Neuronal stem cell (in vitro differentiated cells): Measurements from ENCODE around the gene CCDC97.
"Not testable (repeated sequence)": the region's sequence is repeated elsewhere in the genome, so short reads cannot be mapped to it uniquely, and the experiment has no call there.

Experiments used
- DNase-seq: peaks from one replicate; pipeline ENCODE4 v3.0.0-alpha.2; 2013; ENCODE audit warnings: low spot score
- H2AFZ ChIP-seq: one replicate; pipeline ENCODE4 v1.6.1; 2013; ENCODE audit warnings: mild to moderate bottlenecking, low read length, inconsistent platforms
- H2AK5ac ChIP-seq: 2 replicates; pipeline ENCODE4 v1.6.1; 2013; ENCODE audit warnings: low read depth, mild to moderate bottlenecking, inconsistent platforms, low read length, moderate library complexity, mixed read lengths
- H2BK120ac ChIP-seq: 2 replicates; pipeline ENCODE4 v1.6.1; 2013; ENCODE audit warnings: low read depth, mild to moderate bottlenecking, inconsistent platforms, low read length, moderate library complexity, mixed read lengths
- H2BK12ac ChIP-seq: one replicate; pipeline ENCODE4 v1.6.1; 2013; ENCODE audit warnings: low read length, inconsistent platforms
- H2BK15ac ChIP-seq: 2 replicates; pipeline ENCODE4 v1.6.1; 2013; ENCODE audit warnings: mild to moderate bottlenecking, low read length, inconsistent platforms, mixed read lengths
- H2BK5ac ChIP-seq: one replicate; pipeline ENCODE4 v1.6.1; 2013; ENCODE audit warnings: inconsistent platforms, mild to moderate bottlenecking, low read length, moderate library complexity
- H3K14ac ChIP-seq: one replicate; pipeline ENCODE4 v1.6.1; 2013; ENCODE audit warnings: low read length, inconsistent platforms
- H3K18ac ChIP-seq: 2 replicates; pipeline ENCODE4 v1.6.1; 2013; ENCODE audit warnings: low read length, inconsistent platforms
- H3K23ac ChIP-seq: 2 replicates; pipeline ENCODE4 v1.6.1; 2013; ENCODE audit warnings: low read depth, mild to moderate bottlenecking, mixed read lengths, low read length, inconsistent platforms; ENCODE audit not compliant: poor library complexity
- H3K27ac ChIP-seq: replicated peaks from 3 replicates; pipeline ENCODE4 v1.5.1; 2013; ENCODE audit warnings: low read length, inconsistent platforms
- H3K27me3 ChIP-seq, 3 experiments: 2 replicates each; pipeline ENCODE4 v1.6.1; 2013; ENCODE audit warnings: low read length in 3 of 3, mild to moderate bottlenecking in 2 of 3, inconsistent platforms in 1 of 3, low read depth in 1 of 3, mixed read lengths in 1 of 3, moderate library complexity in 1 of 3; ENCODE audit not compliant: control insufficient read depth in 3 of 3, insufficient read depth in 3 of 3
- H3K36me3 ChIP-seq, 2 donors: replicated peaks in 1 of 2; 2 replicates each; pipeline ENCODE4 v1.6.1; 2013; ENCODE audit warnings: low read length in 2 of 2; ENCODE audit not compliant: control insufficient read depth in 2 of 2, insufficient read depth in 2 of 2
- H3K4ac ChIP-seq: 2 replicates; pipeline ENCODE4 v1.6.1; 2013; ENCODE audit warnings: inconsistent platforms, mild to moderate bottlenecking, low read length, moderate library complexity
- H3K4me1 ChIP-seq, 2 donors: 1 replicate in 1 of 2; 2 replicates in 1 of 2; pipeline ENCODE4 v1.6.1; 2013; ENCODE audit warnings: low read length in 2 of 2, low read depth in 1 of 2; ENCODE audit not compliant: control insufficient read depth in 2 of 2, insufficient read depth in 1 of 2
- H3K4me2 ChIP-seq: one replicate; pipeline ENCODE4 v1.6.1; 2013; ENCODE audit warnings: mild to moderate bottlenecking, low read length, inconsistent platforms; ENCODE audit not compliant: insufficient read depth, poor library complexity, severe bottlenecking
- H3K4me3 ChIP-seq, 2 donors: 2 replicates each; pipeline ENCODE4 v1.5.1; 2013; ENCODE audit warnings: low read length in 2 of 2, mild to moderate bottlenecking in 2 of 2, inconsistent platforms in 1 of 2, moderate library complexity in 1 of 2
- H3K79me1 ChIP-seq: one replicate; pipeline ENCODE4 v1.6.1; 2013; ENCODE audit warnings: low read depth, mild to moderate bottlenecking, inconsistent platforms, low read length, moderate library complexity
- H3K9ac ChIP-seq: one replicate; pipeline ENCODE4 v1.6.1; 2013; ENCODE audit warnings: mild to moderate bottlenecking, low read depth, low read length, inconsistent platforms; ENCODE audit not compliant: poor library complexity
- H3K9me3 ChIP-seq, 2 donors: replicated peaks in 1 of 2; 2 replicates each; pipeline versions ENCODE3 to v1.6.1; 2013; ENCODE audit warnings: low read length in 2 of 2, mild to moderate bottlenecking in 2 of 2, inconsistent platforms in 1 of 2, low read depth in 1 of 2, mixed read lengths in 1 of 2, moderate library complexity in 1 of 2; ENCODE audit not compliant: control insufficient read depth in 2 of 2, insufficient read depth in 1 of 2
- H4K8ac ChIP-seq: one replicate; pipeline ENCODE4 v1.6.1; 2013; ENCODE audit warnings: low read depth, mild to moderate bottlenecking, inconsistent platforms, low read length, moderate library complexity
- H4K91ac ChIP-seq: one replicate; pipeline ENCODE4 v1.6.1; 2013; ENCODE audit warnings: low read length, low read depth, mild to moderate bottlenecking, inconsistent platforms; ENCODE audit not compliant: poor library complexity
- WGBS, 2 donors: extraction: QIAGEN DNeasy Blood & Tissue Kit; methylation state at CpG; one replicate each; pipeline ENCODE4 v1.1.7; 2013; ENCODE audit warnings: missing lambda C conversion rate in 2 of 2, mixed read lengths in 1 of 2; ENCODE audit not compliant: insufficient read length in 2 of 2, insufficient replicate concordance in 1 of 2; ENCODE audit errors: extremely low coverage in 2 of 2; 5-methylcytosine and 5-hydroxymethylcytosine counted together

Gene CCDC97

GRCh38 chr19:41371119-41371518 is 61.1 kb downstream of the CCDC97 start:
- H3K14ac ChIP-seq, H2AK5ac ChIP-seq, H3K27me3 ChIP-seq, H4K8ac ChIP-seq, H3K4me2 ChIP-seq, H3K9me3 ChIP-seq, H2BK5ac ChIP-seq, H3K4me1 ChIP-seq, H3K79me1 ChIP-seq, H2BK12ac ChIP-seq, H4K91ac ChIP-seq, H3K23ac ChIP-seq, H3K18ac ChIP-seq, H3K27ac ChIP-seq, H3K4ac ChIP-seq, H3K4me3 ChIP-seq, H2BK15ac ChIP-seq, DNase-seq, H2BK120ac ChIP-seq, H3K9ac ChIP-seq, H2AFZ ChIP-seq: not testable (repeated sequence)
- H3K36me3 ChIP-seq: peaks cover 0 to 11% of the 10 kb centered on the region in 2 donors
- WGBS, 2 donors: no CpG with 5 or more reads among the region's 5 CpGs

- Histone ChIP-seq H2AFZ (no peak overlapping the region), H2BK120ac (no peak overlapping the region), H3K9me3 (no peaks in the 10 kb centered on the region), H3K27ac (no peak overlapping the region), H4K91ac (no peak overlapping the region), H3K9ac (no peak overlapping the region), H2BK15ac (no peak overlapping the region), H3K4me1 (peaks cover 0 to 2% of the 10 kb centered on the region in 2 donors), H2AK5ac (no peak overlapping the region), H3K14ac (no peak overlapping the region), H3K4me3 (no peak overlapping the region), H3K27me3 (no peaks in the 10 kb centered on the region), H3K4ac (no peak overlapping the region), H3K23ac (no peak overlapping the region), H2BK5ac (no peak overlapping the region), H3K36me3 (peaks cover 0 to 8% of the 10 kb centered on the region in 2 donors), H3K79me1 (peaks cover 1% of the 10 kb centered on the region), H3K18ac (no peak overlapping the region), H2BK12ac (no peak overlapping the region), H4K8ac (no peak overlapping the region), H3K4me2 (no peak overlapping the region)
- no peak for DNase-seq
- WGBS, 2 donors: no CpG with 5 or more reads among the region's 8 CpGs
Measured at GRCh38 chr19:41371541-41371940, 61.6 kb downstream of the CCDC97 start.

- Histone ChIP-seq H3K4me3 (no peak overlapping the region), H3K14ac (no peak overlapping the region), H2BK15ac (no peak overlapping the region), H3K27me3 (peaks cover 0 to 3% (median 0%) of the 10 kb centered on the region in 3 experiments), H2BK120ac (no peak overlapping the region), H3K4ac (no peak overlapping the region), H3K36me3 (peaks cover 0 to 8% of the 10 kb centered on the region in 2 donors), H3K27ac (no peak overlapping the region), H3K4me1 (peaks cover 0 to 7% of the 10 kb centered on the region in 2 donors), H3K4me2 (no peak overlapping the region), H2BK5ac (no peak overlapping the region), H3K18ac (no peak overlapping the region), H2AFZ (no peak overlapping the region), H2AK5ac (no peak overlapping the region), H3K79me1 (peaks cover 1% of the 10 kb centered on the region), H2BK12ac (no peak overlapping the region), H3K9ac (no peak overlapping the region), H3K9me3 (no peaks in the 10 kb centered on the region), H4K91ac (no peak overlapping the region), H4K8ac (no peak overlapping the region), H3K23ac (no peak overlapping the region)
- WGBS, 2 donors: no CpG with 5 or more reads among the region's 2 CpGs
- DNase-seq: no peak
Measured at GRCh38 chr19:41372501-41372900, 62.5 kb downstream of the CCDC97 start.

GRCh38 chr19:41373993-41374392 is 64.0 kb downstream of the CCDC97 start:
- WGBS, 2 donors: no CpG with 5 or more reads among the region's 12 CpGs
- Histone ChIP-seq H3K27me3 (peaks cover 0 to 3% (median 0%) of the 10 kb centered on the region in 3 experiments), H3K18ac (no peak overlapping the region), H3K4me3 (no peak overlapping the region), H3K4me2 (no peak overlapping the region), H2BK12ac (no peak overlapping the region), H3K9ac (no peak overlapping the region), H3K27ac (no peak overlapping the region), H2BK120ac (no peak overlapping the region), H3K23ac (no peak overlapping the region), H2AK5ac (no peak overlapping the region), H3K9me3 (no peaks in the 10 kb centered on the region), H4K8ac (no peak overlapping the region), H3K14ac (no peak overlapping the region), H2BK15ac (no peak overlapping the region), H3K36me3 (peaks cover 0 to 9% of the 10 kb centered on the region in 2 donors), H2AFZ (no peak overlapping the region), H2BK5ac (no peak overlapping the region), H3K79me1 (no peaks in the 10 kb centered on the region), H3K4ac (no peak overlapping the region), H3K4me1 (peaks cover 0 to 7% of the 10 kb centered on the region in 2 donors), H4K91ac (no peak overlapping the region)
- DNase-seq: no peak
